DOHH2 (cell line): ENCODE data around the gene NOD2.

Experiments used
- EZH2phosphoT487 ChIP-seq: fragments of 200-600 bp; sonication (generic); IDR thresholded peaks from 2 replicates; pipeline ENCODE4 v1.6.1; 2017; ENCODE audit warnings: borderline replicate concordance, mild to moderate bottlenecking, antibody characterized with exemption, low read length, moderate library complexity, mixed read lengths
- TF ChIP-seq, protein P1 (sequence below): fragments of 200-600 bp; sonication (generic); IDR thresholded peaks from one replicate; pipeline ENCODE4 v1.5.1; 2014; ENCODE audit warnings: antibody characterized with exemption, mild to moderate bottlenecking, low read depth, low read length; ENCODE audit not compliant: poor library complexity, severe bottlenecking

- no peak for TF ChIP-seq EZH2phosphoT487
- TF ChIP-seq, protein P1, sequence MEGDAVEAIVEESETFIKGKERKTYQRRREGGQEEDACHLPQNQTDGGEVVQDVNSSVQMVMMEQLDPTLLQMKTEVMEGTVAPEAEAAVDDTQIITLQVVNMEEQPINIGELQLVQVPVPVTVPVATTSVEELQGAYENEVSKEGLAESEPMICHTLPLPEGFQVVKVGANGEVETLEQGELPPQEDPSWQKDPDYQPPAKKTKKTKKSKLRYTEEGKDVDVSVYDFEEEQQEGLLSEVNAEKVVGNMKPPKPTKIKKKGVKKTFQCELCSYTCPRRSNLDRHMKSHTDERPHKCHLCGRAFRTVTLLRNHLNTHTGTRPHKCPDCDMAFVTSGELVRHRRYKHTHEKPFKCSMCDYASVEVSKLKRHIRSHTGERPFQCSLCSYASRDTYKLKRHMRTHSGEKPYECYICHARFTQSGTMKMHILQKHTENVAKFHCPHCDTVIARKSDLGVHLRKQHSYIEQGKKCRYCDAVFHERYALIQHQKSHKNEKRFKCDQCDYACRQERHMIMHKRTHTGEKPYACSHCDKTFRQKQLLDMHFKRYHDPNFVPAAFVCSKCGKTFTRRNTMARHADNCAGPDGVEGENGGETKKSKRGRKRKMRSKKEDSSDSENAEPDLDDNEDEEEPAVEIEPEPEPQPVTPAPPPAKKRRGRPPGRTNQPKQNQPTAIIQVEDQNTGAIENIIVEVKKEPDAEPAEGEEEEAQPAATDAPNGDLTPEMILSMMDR = no peak
These were observed 18.6 kb downstream of the NOD2 start for GRCh38 chr16:50711862-50712559.
